Neural cell (in vitro differentiated cells): ENCODE data around the gene LIMS1. TPM values are rescaled to one million over a fixed set of nuclear protein-coding genes. Genes with fewer than 3 reads are reported as not detected.
"Not testable (repeated sequence)": the region's sequence is repeated elsewhere in the genome, so short reads cannot be mapped to it uniquely, and the experiment has no call there.

Experiments
- H2AFZ ChIP-seq: fragments of 200-600, 300-800 bp; sonication (generic), shearing (Covaris generic); 2 replicates; pipeline ENCODE4 v1.6.0; 2014; ENCODE audit warnings: low read depth, mild to moderate bottlenecking, antibody characterized with exemption, low read length, moderate library complexity
- H3F3A ChIP-seq: fragments of 200-600 bp; shearing (Covaris generic); 2 replicates; pipeline ENCODE4 v1.6.1; 2016; ENCODE audit warnings: mild to moderate bottlenecking, moderate library complexity, mixed read lengths, antibody characterized with exemption, low read length; ENCODE audit not compliant: insufficient read depth, poor library complexity, severe bottlenecking
- H3K27ac ChIP-seq: fragments of 200-600, 300-800 bp; sonication (generic), shearing (Covaris generic); 2 replicates; pipeline ENCODE4 v1.5.1; 2014; ENCODE audit warnings: mild to moderate bottlenecking, low read length, moderate library complexity
- H3K27me3 ChIP-seq: fragments of 300-800, 200-600 bp; sonication (generic), shearing (Covaris generic); 2 replicates; pipeline ENCODE4 v1.6.0; 2014; ENCODE audit warnings: mild to moderate bottlenecking, low read depth, low read length, moderate library complexity; ENCODE audit not compliant: insufficient read depth
- H3K36me3 ChIP-seq: fragments of 300-800, 200-600 bp; sonication (generic), shearing (Covaris generic); 2 replicates; pipeline ENCODE4 v1.5.1; 2014; ENCODE audit warnings: mild to moderate bottlenecking, antibody characterized with exemption, low read length, moderate library complexity; ENCODE audit not compliant: insufficient read depth
- H3K4me2 ChIP-seq: fragments of 300-800, 200-600 bp; sonication (generic), shearing (Covaris generic); 2 replicates; pipeline ENCODE4 v1.6.0; 2014; ENCODE audit warnings: mild to moderate bottlenecking, low read length
- H3K4me3 ChIP-seq: fragments of 300-800, 200-600 bp; sonication (generic), shearing (Covaris generic); 2 replicates; pipeline ENCODE4 v1.5.1; 2014; ENCODE audit warnings: mild to moderate bottlenecking, low read length, moderate library complexity
- H3K79me2 ChIP-seq: fragments of 200-600 bp; shearing (Covaris generic); replicated peaks from 2 replicates; pipeline ENCODE4 v1.6.0; 2014; ENCODE audit warnings: mild to moderate bottlenecking, low read length, moderate library complexity; ENCODE audit not compliant: insufficient read depth
- H3K9ac ChIP-seq: fragments of 300-800, 200-600 bp; sonication (generic), shearing (Covaris generic); 2 replicates; pipeline ENCODE4 v1.6.1; 2016; ENCODE audit warnings: mild to moderate bottlenecking, low read length, mixed read lengths
- H3K9me2 ChIP-seq: fragments of 200-600 bp; shearing (Covaris generic); 2 replicates; pipeline ENCODE4 v1.6.1; 2016; ENCODE audit warnings: mild to moderate bottlenecking, low read length, mixed read lengths; ENCODE audit not compliant: insufficient read depth
- H3K9me3 ChIP-seq: fragments of 200-600, 300-800 bp; sonication (generic), shearing (Covaris generic); 2 replicates; pipeline ENCODE4 v1.6.1; 2016; ENCODE audit warnings: mild to moderate bottlenecking, mixed run types, low read length, moderate library complexity, mixed read lengths
- H4K20me1 ChIP-seq: fragments of 200-600 bp; shearing (Covaris generic); 2 replicates; pipeline ENCODE4 v1.6.1; 2016; ENCODE audit warnings: mild to moderate bottlenecking, mixed run types; ENCODE audit not compliant: insufficient read depth
- EP300 ChIP-seq: fragments of 450-650 bp; conservative IDR thresholded peaks from 2 replicates; pipeline ENCODE4 v1.6.1; 2014; ENCODE audit warnings: antibody characterized with exemption, mild to moderate bottlenecking, moderate library complexity; ENCODE audit not compliant: poor library complexity, severe bottlenecking
- EZH2 ChIP-seq: fragments of 200-600, 300-800 bp; shearing (Covaris generic), sonication (generic); IDR thresholded peaks from 2 replicates; pipeline ENCODE4 v1.6.1; 2014; ENCODE audit warnings: antibody characterized with exemption, low read length, borderline replicate concordance, mild to moderate bottlenecking; ENCODE audit not compliant: insufficient read depth, poor library complexity, severe bottlenecking
- MXI1 ChIP-seq: fragments of 450-650 bp; conservative IDR thresholded peaks from 2 replicates; pipeline ENCODE4 v1.6.1; 2014; ENCODE audit warnings: antibody characterized with exemption, mild to moderate bottlenecking; ENCODE audit not compliant: poor library complexity, severe bottlenecking
- POLR2AphosphoS5 ChIP-seq: IDR thresholded peaks from 2 replicates; pipeline ENCODE4 v1.6.1; 2012
- RAD21 ChIP-seq: fragments of 450-650 bp; conservative IDR thresholded peaks from 2 replicates; pipeline ENCODE4 v1.6.1; 2014; ENCODE audit warnings: antibody characterized with exemption, mild to moderate bottlenecking, moderate library complexity
- SMC3 ChIP-seq: fragments of 450-650 bp; conservative IDR thresholded peaks from 2 replicates; pipeline ENCODE4 v1.6.1; 2014; ENCODE audit warnings: antibody characterized with exemption, mild to moderate bottlenecking, moderate library complexity; ENCODE audit not compliant: poor library complexity
- TAF1 ChIP-seq: IDR thresholded peaks from 2 replicates; pipeline ENCODE4 v1.6.1; 2012; ENCODE audit warnings: low read depth
- polyA plus RNA-seq: library from polyadenylated mRNA; depleted of rRNA; stranded (reverse); fragments of >200 nt; gene quantifications from 2 replicates; pipeline ENCODE4 v1.2.3, GENCODE V29; 2014
- TF ChIP-seq, protein P1 (sequence below): fragments of 450-650 bp; IDR thresholded peaks from 2 replicates; pipeline ENCODE4 v1.5.1; 2014; ENCODE audit warnings: antibody characterized with exemption, mild to moderate bottlenecking, moderate library complexity; ENCODE audit not compliant: poor library complexity, severe bottlenecking
- TF ChIP-seq, protein P2 (sequence below): IDR thresholded peaks from 2 replicates; pipeline ENCODE4 v1.6.1; 2012; ENCODE audit warnings: borderline replicate concordance

LIMS1 gene
- polyA plus RNA-seq, 1 donor from 2014 or later = 12.3 TPM

DNA sequence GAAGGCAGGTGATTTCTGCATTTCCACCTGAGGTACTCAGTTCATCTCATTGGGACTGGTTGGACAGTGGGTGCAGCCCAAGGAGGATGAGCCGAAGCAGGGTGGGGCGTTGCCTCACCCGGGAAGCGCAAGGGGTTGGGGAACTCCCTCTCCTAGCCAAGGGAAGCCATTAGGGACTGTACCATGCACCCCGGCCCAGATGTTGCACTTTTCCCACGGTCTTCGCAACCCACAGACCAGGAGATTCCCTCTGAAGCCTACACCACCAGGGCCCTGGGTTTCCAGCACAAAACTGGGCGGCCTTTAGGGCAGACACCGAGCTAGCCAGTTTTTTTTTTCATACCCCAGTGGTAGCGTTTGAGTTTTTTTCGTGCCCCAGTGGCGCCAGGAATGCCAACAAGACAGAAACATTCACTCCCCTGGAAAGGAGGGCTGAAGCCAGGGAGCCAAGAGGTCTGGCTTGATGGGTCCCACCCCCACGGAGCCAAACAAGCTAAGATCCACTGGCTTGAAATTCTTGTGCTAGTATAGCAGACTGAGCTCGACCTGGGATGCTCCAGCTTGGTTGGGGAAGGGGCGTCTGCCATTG lies 109.1 kb downstream of the LIMS1 start:
- no peaks in the 10 kb centered on the region for H3K9me2 ChIP-seq
- no peaks in the 10 kb centered on the region for H3F3A ChIP-seq
- H3K27ac ChIP-seq = no peak overlapping the region
- no peak overlapping the region for H2AFZ ChIP-seq
- no peak overlapping the region for H3K9ac ChIP-seq
- no peaks in the 10 kb centered on the region for H3K36me3 ChIP-seq
- no peaks in the 10 kb centered on the region for H3K79me2 ChIP-seq
- H3K9me3 ChIP-seq = no peaks in the 10 kb centered on the region
- H3K27me3 ChIP-seq = no peaks in the 10 kb centered on the region
- no peak for TF ChIP-seq POLR2AphosphoS5
- TF ChIP-seq SMC3 = no peak
- TF ChIP-seq, protein P1, sequence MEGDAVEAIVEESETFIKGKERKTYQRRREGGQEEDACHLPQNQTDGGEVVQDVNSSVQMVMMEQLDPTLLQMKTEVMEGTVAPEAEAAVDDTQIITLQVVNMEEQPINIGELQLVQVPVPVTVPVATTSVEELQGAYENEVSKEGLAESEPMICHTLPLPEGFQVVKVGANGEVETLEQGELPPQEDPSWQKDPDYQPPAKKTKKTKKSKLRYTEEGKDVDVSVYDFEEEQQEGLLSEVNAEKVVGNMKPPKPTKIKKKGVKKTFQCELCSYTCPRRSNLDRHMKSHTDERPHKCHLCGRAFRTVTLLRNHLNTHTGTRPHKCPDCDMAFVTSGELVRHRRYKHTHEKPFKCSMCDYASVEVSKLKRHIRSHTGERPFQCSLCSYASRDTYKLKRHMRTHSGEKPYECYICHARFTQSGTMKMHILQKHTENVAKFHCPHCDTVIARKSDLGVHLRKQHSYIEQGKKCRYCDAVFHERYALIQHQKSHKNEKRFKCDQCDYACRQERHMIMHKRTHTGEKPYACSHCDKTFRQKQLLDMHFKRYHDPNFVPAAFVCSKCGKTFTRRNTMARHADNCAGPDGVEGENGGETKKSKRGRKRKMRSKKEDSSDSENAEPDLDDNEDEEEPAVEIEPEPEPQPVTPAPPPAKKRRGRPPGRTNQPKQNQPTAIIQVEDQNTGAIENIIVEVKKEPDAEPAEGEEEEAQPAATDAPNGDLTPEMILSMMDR = no peak
- TF ChIP-seq, protein P2, sequence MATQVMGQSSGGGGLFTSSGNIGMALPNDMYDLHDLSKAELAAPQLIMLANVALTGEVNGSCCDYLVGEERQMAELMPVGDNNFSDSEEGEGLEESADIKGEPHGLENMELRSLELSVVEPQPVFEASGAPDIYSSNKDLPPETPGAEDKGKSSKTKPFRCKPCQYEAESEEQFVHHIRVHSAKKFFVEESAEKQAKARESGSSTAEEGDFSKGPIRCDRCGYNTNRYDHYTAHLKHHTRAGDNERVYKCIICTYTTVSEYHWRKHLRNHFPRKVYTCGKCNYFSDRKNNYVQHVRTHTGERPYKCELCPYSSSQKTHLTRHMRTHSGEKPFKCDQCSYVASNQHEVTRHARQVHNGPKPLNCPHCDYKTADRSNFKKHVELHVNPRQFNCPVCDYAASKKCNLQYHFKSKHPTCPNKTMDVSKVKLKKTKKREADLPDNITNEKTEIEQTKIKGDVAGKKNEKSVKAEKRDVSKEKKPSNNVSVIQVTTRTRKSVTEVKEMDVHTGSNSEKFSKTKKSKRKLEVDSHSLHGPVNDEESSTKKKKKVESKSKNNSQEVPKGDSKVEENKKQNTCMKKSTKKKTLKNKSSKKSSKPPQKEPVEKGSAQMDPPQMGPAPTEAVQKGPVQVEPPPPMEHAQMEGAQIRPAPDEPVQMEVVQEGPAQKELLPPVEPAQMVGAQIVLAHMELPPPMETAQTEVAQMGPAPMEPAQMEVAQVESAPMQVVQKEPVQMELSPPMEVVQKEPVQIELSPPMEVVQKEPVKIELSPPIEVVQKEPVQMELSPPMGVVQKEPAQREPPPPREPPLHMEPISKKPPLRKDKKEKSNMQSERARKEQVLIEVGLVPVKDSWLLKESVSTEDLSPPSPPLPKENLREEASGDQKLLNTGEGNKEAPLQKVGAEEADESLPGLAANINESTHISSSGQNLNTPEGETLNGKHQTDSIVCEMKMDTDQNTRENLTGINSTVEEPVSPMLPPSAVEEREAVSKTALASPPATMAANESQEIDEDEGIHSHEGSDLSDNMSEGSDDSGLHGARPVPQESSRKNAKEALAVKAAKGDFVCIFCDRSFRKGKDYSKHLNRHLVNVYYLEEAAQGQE = no peak
- no peak for TF ChIP-seq RAD21
- no peak for TF ChIP-seq TAF1
- no peak for TF ChIP-seq EZH2
- TF ChIP-seq MXI1 = no peak
- no peak for TF ChIP-seq EP300
- no peak overlapping the region for H3K4me2 ChIP-seq
- no peaks in the 10 kb centered on the region for H4K20me1 ChIP-seq
- H3K4me3 ChIP-seq = no peak overlapping the region

DNA sequence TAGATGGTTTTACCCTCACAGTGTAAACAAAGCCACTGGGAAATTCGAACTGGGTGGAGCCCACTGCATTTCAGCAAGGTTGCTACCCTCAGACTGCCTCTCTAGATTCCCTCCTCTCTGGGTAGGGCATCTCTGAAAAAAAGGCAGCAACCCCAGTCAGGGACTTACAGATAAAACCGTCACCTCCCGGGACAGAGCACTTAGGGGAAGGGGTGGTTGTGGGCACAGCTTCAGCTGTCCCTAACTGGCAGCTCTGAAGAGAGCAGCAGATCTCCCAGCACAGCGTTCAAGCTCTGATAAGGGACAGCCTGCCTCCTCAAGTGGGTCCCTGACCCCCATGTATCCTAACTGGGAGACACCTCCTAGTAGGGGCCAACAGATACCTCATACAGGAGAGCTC lies 109.6 kb downstream of the LIMS1 start:
- H3K4me3 ChIP-seq, H3K27me3 ChIP-seq, H3K9ac ChIP-seq, H2AFZ ChIP-seq, H3F3A ChIP-seq, H4K20me1 ChIP-seq, H3K4me2 ChIP-seq, H3K79me2 ChIP-seq, H3K27ac ChIP-seq, H3K9me2 ChIP-seq, H3K36me3 ChIP-seq, H3K9me3 ChIP-seq: not testable (repeated sequence)

DNA sequence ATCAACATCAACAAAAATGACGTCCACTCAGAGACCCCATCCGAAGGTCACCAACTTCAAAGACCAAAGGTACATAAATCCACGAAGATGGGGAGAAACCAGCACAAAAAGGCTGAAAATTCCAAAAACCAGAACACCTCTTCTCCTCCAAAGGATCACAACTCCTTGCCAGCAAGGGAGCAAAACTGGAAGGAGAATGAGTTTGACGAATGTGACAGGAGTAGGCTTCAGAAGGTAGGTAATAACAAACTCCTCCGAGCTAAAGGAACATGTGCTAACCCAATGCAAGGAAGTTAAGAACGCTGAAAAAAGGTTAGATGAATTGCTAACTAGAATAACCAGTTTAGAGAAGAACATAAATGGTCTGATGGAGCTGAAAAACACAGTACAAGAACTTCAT lies 110.2 kb downstream of the LIMS1 start:
- H3F3A ChIP-seq, H2AFZ ChIP-seq, H3K27ac ChIP-seq, H4K20me1 ChIP-seq, H3K9me2 ChIP-seq, H3K9me3 ChIP-seq, H3K27me3 ChIP-seq, H3K36me3 ChIP-seq, H3K4me3 ChIP-seq, H3K79me2 ChIP-seq, H3K4me2 ChIP-seq, H3K9ac ChIP-seq: not testable (repeated sequence)

DNA sequence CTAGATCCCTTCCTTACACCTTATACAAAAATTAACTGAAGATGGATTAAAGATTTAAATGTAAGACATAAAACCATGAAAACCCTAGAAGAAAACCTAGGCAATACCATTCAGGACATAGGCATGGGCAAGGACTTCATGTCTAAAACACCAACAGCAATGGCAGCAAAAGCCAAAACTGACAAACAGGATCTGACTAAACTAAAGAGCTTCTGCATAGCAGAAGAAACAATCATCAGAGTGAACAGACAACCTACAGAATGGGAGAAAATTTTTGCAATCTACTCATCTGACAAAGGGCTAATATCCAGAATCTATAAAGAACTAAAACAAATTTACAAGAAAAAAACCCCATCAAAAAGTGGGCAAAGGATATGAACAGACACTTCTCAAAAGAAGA lies 114.5 kb downstream of the LIMS1 start:
- not testable (repeated sequence) for H3K27me3 ChIP-seq, H3K4me2 ChIP-seq, H4K20me1 ChIP-seq, H3K9me3 ChIP-seq, H3K9me2 ChIP-seq, H3K36me3 ChIP-seq, H2AFZ ChIP-seq, H3F3A ChIP-seq, H3K79me2 ChIP-seq, H3K27ac ChIP-seq, H3K9ac ChIP-seq, H3K4me3 ChIP-seq

DNA sequence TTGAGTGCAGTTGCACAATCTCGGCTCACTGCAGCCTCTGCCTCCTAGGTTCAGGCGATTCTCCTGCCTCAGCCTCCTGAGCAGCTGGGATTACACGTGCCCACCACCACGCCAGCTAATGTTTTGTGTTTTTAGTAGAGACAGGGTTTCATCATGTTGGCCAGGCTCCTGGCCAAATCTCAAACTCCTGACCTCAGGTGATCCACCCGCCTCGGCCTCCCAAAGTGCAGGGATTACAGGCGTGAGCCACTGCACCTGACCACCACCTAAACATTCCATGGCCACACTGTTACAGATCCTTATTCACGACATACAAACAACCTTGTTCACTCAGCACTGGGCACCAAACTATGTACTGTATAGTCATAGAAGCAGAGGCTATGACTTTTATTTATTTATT lies 116.2 kb downstream of the LIMS1 start:
- not testable (repeated sequence) for H3K36me3 ChIP-seq, H3K4me3 ChIP-seq, H3K4me2 ChIP-seq, H2AFZ ChIP-seq, H3F3A ChIP-seq, H3K9me3 ChIP-seq, H3K9me2 ChIP-seq, H3K27ac ChIP-seq, H3K79me2 ChIP-seq, H4K20me1 ChIP-seq, H3K27me3 ChIP-seq, H3K9ac ChIP-seq
